ENCODE results near the gene KBTBD2. TPM values are rescaled to one million over a fixed set of nuclear protein-coding genes. Genes with fewer than 3 reads are reported as not detected.
A peak's percentile ranks its signal among the peaks of the same experiment; 100 is the strongest.

Gene KBTBD2
- total RNA-seq, 1 donor from 2014 or later, result 23.9 TPM

GRCh38 chr7:32893207-32893524, 1.6 kb upstream of the KBTBD2 start:
- no peak overlapping the region for H3K4me3 Mint-ChIP-seq (ENCODE audit: unreplicated experiment)
- no peak overlapping the region for H3K27ac Mint-ChIP-seq (ENCODE audit: unreplicated experiment)
- H3K4me1 Mint-ChIP-seq (ENCODE audit: low read depth), result peaks cover 32% of the 10 kb centered on the region
- H3K9me3 Mint-ChIP-seq (ENCODE audit: low read depth), result no peaks in the 10 kb centered on the region
- no peak for TF ChIP-seq CTCF (IDR thresholded peaks at IDR 0.05)
- H3K36me3 Mint-ChIP-seq (ENCODE audit: low read depth), result no peaks in the 10 kb centered on the region
- no peaks in the 10 kb centered on the region for H3K27me3 Mint-ChIP-seq (ENCODE audit: low read depth)
- no peak for DNase-seq (ENCODE audit: low spot score)

- TF ChIP-seq CTCF (IDR thresholded peaks at IDR 0.05), result peak; percentile 8
- Mint-ChIP-seq H3K36me3 (ENCODE audit: low read depth) (no peaks in the 10 kb centered on the region), H3K27me3 (ENCODE audit: low read depth) (no peaks in the 10 kb centered on the region), H3K9me3 (ENCODE audit: low read depth) (no peaks in the 10 kb centered on the region), H3K4me3 (ENCODE audit: unreplicated experiment) (peak overlapping the region; percentile 86), H3K27ac (ENCODE audit: unreplicated experiment) (peak overlapping the region; percentile 97), H3K4me1 (ENCODE audit: low read depth) (peaks cover 37% of the 10 kb centered on the region)
- peak; percentile 81 for DNase-seq (ENCODE audit: low spot score)
Observed at GRCh38 chr7:32892521-32893206, 1.1 kb upstream of the KBTBD2 start.

- Mint-ChIP-seq H3K9me3 (ENCODE audit: low read depth) (no peaks in the 10 kb centered on the region), H3K4me3 (ENCODE audit: unreplicated experiment) (peak overlapping the region; percentile 86), H3K4me1 (ENCODE audit: low read depth) (peaks cover 43% of the 10 kb centered on the region), H3K36me3 (ENCODE audit: low read depth) (no peaks in the 10 kb centered on the region), H3K27me3 (ENCODE audit: low read depth) (no peaks in the 10 kb centered on the region), H3K27ac (ENCODE audit: unreplicated experiment) (peak overlapping the region; percentile 97)
- peak; percentile 97 for DNase-seq (ENCODE audit: low spot score)
- no peak for TF ChIP-seq CTCF (IDR thresholded peaks at IDR 0.05)
Observed at GRCh38 chr7:32891800-32892520, 400 bp upstream of the KBTBD2 start.

- H3K36me3 Mint-ChIP-seq (ENCODE audit: low read depth), result no peaks in the 10 kb centered on the region
- no peaks in the 10 kb centered on the region for H3K27me3 Mint-ChIP-seq (ENCODE audit: low read depth)
- H3K27ac Mint-ChIP-seq (ENCODE audit: unreplicated experiment), result peak overlapping the region; percentile 99
- peak overlapping the region; percentile 89 for H3K4me3 Mint-ChIP-seq (ENCODE audit: unreplicated experiment)
- TF ChIP-seq CTCF (IDR thresholded peaks at IDR 0.05), result no peak
- H3K4me1 Mint-ChIP-seq (ENCODE audit: low read depth), result peaks cover 49% of the 10 kb centered on the region
- DNase-seq (ENCODE audit: low spot score), result no peak
- no peaks in the 10 kb centered on the region for H3K9me3 Mint-ChIP-seq (ENCODE audit: low read depth)
Observed at GRCh38 chr7:32890793-32891042, 842 bp downstream of the KBTBD2 start.

GRCh38 chr7:32890010-32890792, 1.4 kb downstream of the KBTBD2 start:
- DNase-seq (ENCODE audit: low spot score), result no peak
- Mint-ChIP-seq H3K4me3 (ENCODE audit: unreplicated experiment) (peak overlapping the region; percentile 89), H3K4me1 (ENCODE audit: low read depth) (peaks cover 49% of the 10 kb centered on the region), H3K27ac (ENCODE audit: unreplicated experiment) (peak overlapping the region; percentile 99), H3K36me3 (ENCODE audit: low read depth) (no peaks in the 10 kb centered on the region), H3K27me3 (ENCODE audit: low read depth) (no peaks in the 10 kb centered on the region), H3K9me3 (ENCODE audit: low read depth) (no peaks in the 10 kb centered on the region)
- TF ChIP-seq CTCF (IDR thresholded peaks at IDR 0.05), result no peak
